ENCODE results near the gene FNDC11.

- TF ChIP-seq EZH2 (IDR thresholded peaks at IDR 0.05), result no peak
- TF ChIP-seq POLR2AphosphoS5 (IDR thresholded peaks at IDR 0.05; ENCODE audit: borderline replicate concordance, low read depth, low read length), result no peak
These were observed 4.2 kb upstream of the FNDC11 start for GRCh38 chr20:63549679-63550282.

Data from SK-N-MC (cell line).